ENCODE results near the gene PIM1.

The PIM1 gene

DNA sequence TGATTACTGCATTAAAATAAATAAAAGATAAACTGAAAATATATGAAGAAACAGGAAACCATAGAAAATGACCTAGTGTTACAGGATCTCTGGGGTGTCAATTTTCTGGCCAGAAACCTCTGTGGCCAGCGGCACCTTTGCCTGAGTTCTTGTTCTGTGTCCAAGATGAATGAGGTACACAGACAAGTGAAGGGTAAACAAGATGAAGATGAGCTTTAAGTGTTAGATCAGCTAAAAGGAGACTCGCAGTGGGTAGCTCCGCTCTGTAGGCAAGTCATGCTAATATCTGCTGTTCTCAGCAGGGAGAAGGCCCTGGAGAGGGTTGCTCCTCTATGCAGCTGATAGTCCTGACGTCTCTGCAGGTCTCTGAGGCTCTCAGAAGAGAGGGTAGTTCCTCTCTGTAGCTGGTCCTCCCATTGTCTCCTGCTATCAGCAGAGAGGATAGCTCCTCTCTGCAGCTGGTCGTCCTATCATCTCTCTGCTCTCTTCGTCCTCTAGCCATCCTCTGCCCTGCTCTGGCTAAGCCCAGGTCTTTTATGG is 51.7 kb downstream of the PIM1 start:
- no peak for DNase-seq (ENCODE audit: low read depth in 1 of 2, low spot score in 1 of 2)

DNA sequence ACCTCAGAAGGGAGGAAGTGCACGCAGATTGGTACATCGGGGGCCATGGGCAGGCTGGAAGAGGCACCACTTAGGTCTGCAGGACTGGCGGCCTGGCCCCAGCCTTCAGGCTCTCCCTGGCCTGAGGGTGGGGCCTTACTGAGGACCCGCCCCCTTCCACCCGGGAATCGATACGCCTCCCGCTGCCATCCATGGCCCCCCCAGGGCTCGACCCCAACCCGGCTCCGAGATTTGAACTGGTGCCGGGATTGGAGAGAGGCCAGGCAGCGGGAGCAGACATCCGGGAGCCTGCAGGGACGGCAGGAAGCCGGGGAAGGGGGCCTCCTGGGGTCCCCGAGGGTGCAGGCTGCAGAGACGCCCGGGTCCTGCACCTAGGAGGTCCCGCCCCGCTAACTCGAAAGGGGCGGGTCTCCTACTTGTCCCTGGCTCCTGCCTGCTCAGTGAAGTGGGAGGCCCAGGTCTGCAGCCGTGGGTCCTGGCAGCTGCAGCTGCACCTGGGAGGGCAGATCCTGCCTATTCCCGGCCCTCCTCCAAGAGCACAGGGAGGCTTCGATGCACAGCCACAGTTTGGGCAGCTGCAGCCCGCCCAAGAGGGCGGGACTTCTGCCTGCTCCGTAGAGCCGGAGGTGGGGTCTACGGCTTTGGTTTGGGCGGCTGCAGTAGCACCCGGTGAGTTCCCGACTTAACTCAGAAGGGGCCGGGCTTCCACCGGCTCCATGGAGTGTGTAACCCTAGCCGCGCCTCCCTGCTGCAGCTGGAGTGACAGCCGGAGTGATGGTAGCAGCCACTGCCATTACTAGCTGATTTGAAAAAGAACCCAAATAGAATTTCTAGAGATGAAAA is 52.4 kb downstream of the PIM1 start:
- DNase-seq (ENCODE audit: low read depth in 1 of 2, low spot score in 1 of 2), result peak; percentile 20 to 34

DNA sequence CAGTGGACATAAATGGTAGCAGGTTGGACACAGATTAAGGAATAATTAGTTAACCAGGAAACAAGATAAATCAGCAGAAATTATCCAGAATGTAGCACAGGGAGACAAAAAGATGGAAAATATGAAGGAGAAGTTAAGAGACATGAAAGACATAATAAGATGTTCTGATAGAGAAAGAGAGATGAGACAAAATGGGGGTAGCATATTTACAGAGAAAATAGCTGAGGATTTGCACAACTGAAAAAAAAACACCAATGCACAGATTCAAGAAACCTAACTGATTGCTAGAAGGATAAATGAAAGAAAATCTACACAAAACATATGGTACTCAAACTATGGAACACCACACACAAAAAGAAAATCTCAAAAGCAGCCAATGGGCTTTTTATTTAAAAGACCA is 53.0 kb downstream of the PIM1 start:
- no peak for DNase-seq (ENCODE audit: low read depth in 1 of 2, low spot score in 1 of 2)
